GM12878 (cell line): ENCODE measurements around the gene ACHE. TPM values are rescaled to one million over a fixed set of nuclear protein-coding genes. Genes with fewer than 3 reads are reported as not detected.

ENCODE experiments used
- ATAC-seq: fragments of 200-7000 bp; cut with Tn5 transposase; 3 replicates; pipeline ENCODE4 v1.9.1; 2020; ENCODE audit warnings: mild to moderate bottlenecking, moderate library complexity
- BruUV-seq: library from RNA; stranded (reverse); fragments of 400-500 nt; replicated peaks from 2 replicates; lab custom pipeline; 2021; lab: Mats Ljungman, UMichigan
- CTCF ChIA-PET: fragments of 300-600 bp; sonication (Branson Sonifier 250); formaldehyde crosslinking; extraction: SDS; loops from one replicate; lab custom pipeline; 2021; ENCODE audit warnings: inconsistent platforms; lab: Yijun Ruan, JAX
- POLR2A ChIA-PET: fragments of 350-600 bp; formaldehyde crosslinking; extraction: SDS; loops from one replicate; lab custom pipeline; 2021; ENCODE audit warnings: inconsistent platforms; lab: Charles Lee
- RAD21 ChIA-PET: fragments of 300-600 bp; sonication (Branson Sonifier 250); formaldehyde crosslinking; loops from one replicate; lab custom pipeline; 2023; ENCODE audit warnings: antibody characterized with exemption; ENCODE audit not compliant: unreplicated experiment; lab: Charles Lee
- SMC1A ChIA-PET: fragments of 300-600 bp; sonication (Branson Sonifier 250); formaldehyde crosslinking; loops from one replicate; lab custom pipeline; 2023; ENCODE audit not compliant: unreplicated experiment, uncharacterized antibody; lab: Charles Lee
- DNase-seq: peaks from one replicate; pipeline ENCODE4 v3.0.0-alpha.2; 2011; ENCODE audit warnings: low read depth, low spot score
- FAIRE-seq: peaks from 3 replicates; lab custom pipeline; 2011; peaks lifted over from hg19 to GRCh38; lab: Jason Lieb, UNC
- H2AFZ ChIP-seq: 2 replicates; pipeline ENCODE4 v1.6.0; 2011; ENCODE audit warnings: low read depth, low read length, control low read depth; ENCODE audit not compliant: control insufficient read depth
- H3K27ac ChIP-seq: 2 replicates; pipeline ENCODE4 v1.5.1; 2011; ENCODE audit warnings: control low read depth; ENCODE audit not compliant: control insufficient read depth, insufficient read depth
- H3K27me3 ChIP-seq, 2 experiments: replicated peaks in 1 of 2; 2 replicates each; pipeline versions ENCODE4 v1.6.0 to v1.6.1; 2011; ENCODE audit warnings: low read length in 1 of 2; ENCODE audit not compliant: control insufficient read depth in 2 of 2, insufficient read depth in 2 of 2
- H3K36me3 ChIP-seq, 2 experiments: 2 replicates each; pipeline ENCODE4 v1.5.1; 2011; ENCODE audit warnings: low read length in 1 of 2; ENCODE audit not compliant: control insufficient read depth in 2 of 2, insufficient read depth in 2 of 2
- H3K4me1 ChIP-seq: 2 replicates; pipeline ENCODE4 v1.6.1; 2011; ENCODE audit warnings: mild to moderate bottlenecking, low read length, moderate library complexity, mixed read lengths; ENCODE audit not compliant: control insufficient read depth, insufficient read depth
- H3K4me2 ChIP-seq: 2 replicates; pipeline ENCODE4 v1.6.0; 2011; ENCODE audit warnings: control low read depth; ENCODE audit not compliant: control insufficient read depth, insufficient read depth
- H3K4me3 ChIP-seq: fragments of 200-600 bp; sonication (generic); 2 replicates; pipeline ENCODE4 v1.5.1; 2016
- H3K79me2 ChIP-seq: 2 replicates; pipeline ENCODE4 v1.6.0; 2011; ENCODE audit warnings: low read length; ENCODE audit not compliant: control insufficient read depth, insufficient read depth
- H3K9ac ChIP-seq: 2 replicates; pipeline ENCODE4 v1.8.0; 2011; ENCODE audit warnings: low read length, control low read depth, mixed read lengths; ENCODE audit not compliant: control insufficient read depth, insufficient read depth
- H3K9me3 ChIP-seq: replicated peaks from 3 replicates; pipeline ENCODE4 v1.5.1; 2011; ENCODE audit warnings: mild to moderate bottlenecking, low read length; ENCODE audit not compliant: control insufficient read depth, insufficient read depth
- H4K20me1 ChIP-seq: 2 replicates; pipeline ENCODE4 v1.6.0; 2011; ENCODE audit not compliant: control insufficient read depth, insufficient read depth
- ATF7 ChIP-seq: fragments of 450-650 bp; IDR thresholded peaks from 2 replicates; pipeline ENCODE4 v1.6.1; 2016; ENCODE audit warnings: low read depth, mild to moderate bottlenecking
- EP300 ChIP-seq, 2 experiments: fragments of 150-350 bp in 1 of 2; IDR thresholded peaks; 2 replicates each; pipeline ENCODE4 v1.6.1; 2011 to 2012; ENCODE audit warnings: low read depth in 2 of 2, low read length in 2 of 2, borderline replicate concordance in 1 of 2, improper control_type of control experiment in 1 of 2, inconsistent platforms in 1 of 2; ENCODE audit not compliant: control insufficient read depth in 1 of 2
- FOXK2 ChIP-seq: fragments of 450-650 bp; IDR thresholded peaks from 2 replicates; pipeline ENCODE4 v1.6.1; 2017; ENCODE audit warnings: mild to moderate bottlenecking, moderate library complexity
- HCFC1 ChIP-seq: fragments of 150-350 bp; IDR thresholded peaks from 2 replicates; pipeline ENCODE4 v1.6.1; 2014; ENCODE audit warnings: low read length
- KDM1A ChIP-seq: fragments of 200-600 bp; sonication (generic); IDR thresholded peaks from 2 replicates; pipeline ENCODE4 v1.6.1; 2016; ENCODE audit warnings: borderline replicate concordance
- MTA3 ChIP-seq: IDR thresholded peaks from 2 replicates; pipeline ENCODE4 v1.6.1; 2012; ENCODE audit warnings: low read length, inconsistent platforms, borderline replicate concordance
- MYC ChIP-seq: IDR thresholded peaks from 2 replicates; pipeline ENCODE4 v1.6.1; 2011; ENCODE audit warnings: mild to moderate bottlenecking, low read length, moderate library complexity, inconsistent platforms; ENCODE audit not compliant: insufficient read depth, insufficient replicate concordance, insufficient read length, severe bottlenecking
- POLR2A ChIP-seq: IDR thresholded peaks from 2 replicates; pipeline ENCODE4 v1.6.1; 2011; ENCODE audit warnings: low read depth, mild to moderate bottlenecking, low read length
- SPI1 ChIP-seq: IDR thresholded peaks from 2 replicates; pipeline ENCODE4 v1.6.1; 2011; ENCODE audit warnings: low read depth, mild to moderate bottlenecking, low read length, moderate library complexity, borderline replicate concordance; ENCODE audit not compliant: insufficient read depth
- SRF ChIP-seq, 2 experiments: IDR thresholded peaks; 2 replicates each; pipeline ENCODE4 v1.6.1; 2011; ENCODE audit warnings: low read depth in 2 of 2, low read length in 2 of 2, mild to moderate bottlenecking in 1 of 2, moderate library complexity in 1 of 2
- SUZ12 ChIP-seq: fragments of 200-600 bp; sonication (generic); IDR thresholded peaks from one replicate; pipeline ENCODE4 v1.6.1; 2018; ENCODE audit warnings: antibody characterized with exemption, mild to moderate bottlenecking; ENCODE audit not compliant: unreplicated experiment
- ZBED1 ChIP-seq: IDR thresholded peaks from 2 replicates; pipeline ENCODE4 v1.6.1; 2016; ENCODE audit warnings: borderline replicate concordance
- ZNF207 ChIP-seq: fragments of 450-650 bp; IDR thresholded peaks from 2 replicates; pipeline ENCODE4 v1.6.1; 2014; ENCODE audit warnings: antibody characterized with exemption, mild to moderate bottlenecking, borderline replicate concordance
- WGBS: methylation state at CpG from one replicate; pipeline ENCODE4 v1.1.6; 2016; ENCODE audit warnings: low lambda C conversion rate; ENCODE audit not compliant: insufficient replicate concordance, insufficient coverage; ENCODE audit errors: missing lambda C conversion rate; 5-methylcytosine and 5-hydroxymethylcytosine counted together
- in situ Hi-C: fragments of 300-500 bp; cut with MboI; formaldehyde crosslinking; loops from 9 replicates; pipeline ENCODE4 v1.14.3; 2018; ENCODE audit warnings: mixed read lengths
- intact Hi-C: fragments of 100-400 bp; cut with micrococcal nuclease; formaldehyde crosslinking; loops from one replicate; pipeline ENCODE4 v1.14.2; 2022; ENCODE audit not compliant: unreplicated experiment
- polyA plus RNA-seq, 11 experiments: library from polyadenylated mRNA; depleted of rRNA in 4 of 11; unstranded in 6 of 11; stranded (reverse) in 5 of 11; fragments of >200 nt; fragmentation: Nextera tagmentation in 4 of 11; fragmentation: Illumina TruSeq in 1 of 11; extraction: Ambion mirVana in 4 of 11; extraction: Trizol in 1 of 11; gene quantifications; 1 replicate in 1 of 11; 2 replicates in 10 of 11; pipeline versions ENCODE4 v1.2.1 to v1.2.3, GENCODE V29; 2011 to 2016; ENCODE audit warnings: inconsistent platforms in 2 of 11, missing spikeins in 2 of 11, low read depth in 1 of 11
- total RNA-seq, 4 experiments: library from RNA; depleted of rRNA in 3 of 4; stranded (reverse); fragments of >200 nt in 3 of 4; fragmentation: Illumina TruSeq in 1 of 4; extraction: Trizol in 1 of 4; gene quantifications; 2 replicates each; pipeline versions ENCODE4 v1.2.1 to v1.2.3, GENCODE V29; 2013 to 2021

ACHE gene
- total and polyA plus RNA-seq, 10 of the 15 experiments (the other 5 are each of a cell fraction or from before 2014, with no cell fraction given) = 0.07 to 5.1 (median 2.3) TPM; not detected in 1

GRCh38 chr7:100866729-100867039, 29.0 kb downstream of the ACHE start:
- Histone ChIP-seq H4K20me1 (no peaks in the 10 kb centered on the region), H3K36me3 (peaks cover 0 to 2% of the 10 kb centered on the region in 2 experiments; a peak in 3 of 4 replicates), H3K4me2 (peak overlapping the region; percentile 72), H3K9me3 (no peaks in the 10 kb centered on the region), H3K27ac (peak overlapping the region; percentile 92), H3K79me2 (peaks cover 22% of the 10 kb centered on the region), H3K4me1 (peaks cover 4% of the 10 kb centered on the region), H3K4me3 (peak overlapping the region; percentile 94; the same call in 1 of the 2 replicates), H3K9ac (peak overlapping the region; percentile 95), H2AFZ (peak overlapping the region; percentile 35; the same call in 1 of the 2 replicates), H3K27me3 (no peaks in the 10 kb centered on the region)
- WGBS = 33% methylated on average over 5 of the region's 5 CpGs
- in situ Hi-C loops (no loop called here), intact Hi-C loops (no loop called here)
- ChIA-PET POLR2A (interaction anchor here (0.7 to 0.8 kb wide), 3 partner anchors 23 to 260 kb away, joined by 3 to 4 read pairs (median 3); partner anchors contain the start of genes MOSPD3, SERPINE1 and UFSP1), CTCF (interaction anchor here (1.1 to 1.3 kb wide), 2 partner anchors 14 to 66 kb away, joined by 3 read pairs; partner anchors contain the start of gene SLC12A9), SMC1A (interaction anchor here (1.0 kb wide), 1 partner anchor 8 kb away, joined by 3 read pairs; the partner anchor contains the start of gene SRRT), RAD21 (interaction anchor here (0.9 to 1.3 kb wide), 2 partner anchors 10 to 23 kb away, joined by 3 read pairs; partner anchors contain the start of gene UFSP1)
- no TSS peak for BruUV-seq
- TF ChIP-seq POLR2A (peak; percentile 20; the same call in 1 of the 2 replicates), ZNF207 (no peak)
- ATAC-seq = no peak
- no peak for FAIRE-seq
- DNase-seq = no peak

GRCh38 chr7:100865938-100866728, 29.6 kb downstream of the ACHE start:
- ChIA-PET RAD21 (interaction anchor here (0.9 kb wide), 1 partner anchor 24 kb away, joined by 3 read pairs; the partner anchor contains the start of gene UFSP1), POLR2A (no interaction called here), CTCF (interaction anchor here (1.1 kb wide), 1 partner anchor 14 kb away, joined by 3 read pairs; the partner anchor contains the start of gene SLC12A9), SMC1A (interaction anchor here (1.0 kb wide), 1 partner anchor 9 kb away, joined by 3 read pairs; the partner anchor contains the start of gene SRRT)
- Histone ChIP-seq H2AFZ (no peak overlapping the region; the same call in 1 of the 2 replicates), H3K9ac (peak overlapping the region; percentile 95), H3K27me3 (no peaks in the 10 kb centered on the region), H3K27ac (peak overlapping the region; percentile 92), H3K79me2 (peaks cover 22% of the 10 kb centered on the region), H3K4me3 (no peak overlapping the region), H3K9me3 (no peaks in the 10 kb centered on the region), H3K4me2 (peak overlapping the region; percentile 72), H3K4me1 (peaks cover 4% of the 10 kb centered on the region), H4K20me1 (no peaks in the 10 kb centered on the region), H3K36me3 (peaks cover 0 to 6% of the 10 kb centered on the region in 2 experiments; a peak in 3 of 4 replicates)
- no peak for FAIRE-seq
- no peak for ATAC-seq
- no peak for DNase-seq
- 52% methylated on average over 31 of the region's 46 CpGs for WGBS
- in situ Hi-C loops (no loop called here), intact Hi-C loops (no loop called here)
- TF ChIP-seq FOXK2 (no peak), MYC (no peak), POLR2A (no peak), ZBED1 (no peak), SPI1 (no peak), EP300 (IDR thresholded peaks at IDR 0.05; ENCODE audit: borderline replicate concordance in 1 of 2, control insufficient read depth in 1 of 2, low read depth in 2 of 2, low read length in 2 of 2) (no peak), ATF7 (no peak), KDM1A (no peak), SUZ12 (no peak), HCFC1 (no peak), SRF (IDR thresholded peaks at IDR 0.05; ENCODE audit: low read depth in 2 of 2, low read length in 2 of 2) (no peak), MTA3 (no peak)
- BruUV-seq = no TSS peak
